IPS-20b (cell line): ENCODE data around the gene CNTN5.

ENCODE experiments used
- H3K27ac ChIP-seq: one replicate; pipeline ENCODE4 v1.5.1; 2013; ENCODE audit warnings: low read length
- H3K27me3 ChIP-seq: 2 replicates; pipeline ENCODE4 v1.6.1; 2013; ENCODE audit warnings: mild to moderate bottlenecking, low read length, inconsistent platforms; ENCODE audit not compliant: insufficient read depth
- H3K36me3 ChIP-seq: 2 replicates; pipeline ENCODE4 v1.6.1; 2013; ENCODE audit warnings: low read depth, mild to moderate bottlenecking, inconsistent platforms, low read length, moderate library complexity; ENCODE audit not compliant: insufficient read depth
- H3K4me1 ChIP-seq: 2 replicates; pipeline ENCODE4 v1.6.1; 2013; ENCODE audit warnings: mild to moderate bottlenecking, control low read depth, inconsistent platforms, low read length, moderate library complexity; ENCODE audit not compliant: insufficient read depth
- H3K4me3 ChIP-seq: 2 replicates; pipeline ENCODE4 v1.5.1; 2013; ENCODE audit warnings: mild to moderate bottlenecking, low read length, inconsistent platforms
- H3K9ac ChIP-seq: 2 replicates; pipeline ENCODE4 v1.6.1; 2013; ENCODE audit warnings: low read depth, mild to moderate bottlenecking, inconsistent platforms, low read length, moderate library complexity
- H3K9me3 ChIP-seq: 2 replicates; pipeline ENCODE4 v1.6.1; 2013; ENCODE audit warnings: mild to moderate bottlenecking, low read depth, low read length, inconsistent platforms; ENCODE audit not compliant: insufficient read depth

CNTN5 gene

DNA sequence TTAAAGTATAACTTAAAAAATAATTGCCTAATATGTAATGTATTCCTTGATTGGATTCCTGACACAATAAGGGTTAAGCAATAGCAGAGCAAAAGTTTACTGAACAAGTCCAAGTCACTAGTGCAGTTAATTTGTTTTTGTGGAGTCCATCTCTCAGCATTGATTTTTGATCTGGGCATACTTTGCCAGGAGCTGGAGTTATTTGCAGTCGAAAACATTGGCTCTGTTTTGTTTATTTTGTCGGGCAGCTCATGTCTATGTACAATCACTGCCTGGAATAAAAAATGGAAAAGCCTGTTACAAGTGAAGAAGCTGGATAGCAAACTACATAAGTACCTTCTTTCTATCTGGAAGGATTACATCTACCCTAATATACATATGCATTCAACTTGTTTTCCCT lies 625.2 kb downstream of the CNTN5 start:
- H3K9me3 ChIP-seq: no peaks in the 10 kb centered on the region
- H3K9ac ChIP-seq: no peak overlapping the region
- no peaks in the 10 kb centered on the region for H3K36me3 ChIP-seq
- H3K27ac ChIP-seq: no peak overlapping the region
- H3K4me1 ChIP-seq: no peaks in the 10 kb centered on the region
- no peaks in the 10 kb centered on the region for H3K27me3 ChIP-seq
- no peak overlapping the region for H3K4me3 ChIP-seq

DNA sequence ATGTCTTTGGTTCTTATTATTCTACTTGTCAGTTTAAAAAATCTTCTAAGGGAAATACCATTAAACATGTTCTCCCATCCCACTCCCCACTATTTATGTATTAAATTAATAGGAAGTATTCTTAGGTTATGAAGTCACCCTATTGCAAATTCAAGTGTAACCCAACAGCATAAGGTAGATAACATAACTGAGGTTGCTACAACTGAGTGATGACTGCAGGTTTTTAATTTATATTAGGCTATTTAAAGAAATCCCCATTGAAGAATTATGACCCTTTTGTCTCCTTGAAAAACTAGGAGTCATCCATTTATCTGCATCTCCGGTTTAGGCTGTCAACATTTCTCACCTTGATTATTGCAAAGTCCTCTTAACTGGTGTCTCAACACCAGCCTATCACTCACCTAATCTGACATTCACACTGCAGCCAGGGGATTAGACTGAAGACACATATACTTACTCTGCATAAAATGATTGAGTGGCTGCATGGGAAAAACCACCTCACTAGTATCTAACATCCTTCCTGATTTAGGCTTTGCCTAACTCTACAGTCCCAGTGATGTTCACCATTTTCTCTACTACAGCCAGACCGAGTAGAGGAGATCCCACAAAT lies 649.4 kb downstream of the CNTN5 start:
- Histone ChIP-seq H3K4me3 (no peak overlapping the region), H3K9me3 (no peaks in the 10 kb centered on the region), H3K27ac (no peak overlapping the region), H3K4me1 (no peaks in the 10 kb centered on the region), H3K9ac (no peak overlapping the region), H3K36me3 (no peaks in the 10 kb centered on the region), H3K27me3 (no peaks in the 10 kb centered on the region)

GRCh38 chr11:99671808-99672409 lies 651.2 kb downstream of the CNTN5 start:
- no peak overlapping the region for H3K9ac ChIP-seq
- H3K36me3 ChIP-seq: no peaks in the 10 kb centered on the region
- no peaks in the 10 kb centered on the region for H3K9me3 ChIP-seq
- no peaks in the 10 kb centered on the region for H3K27me3 ChIP-seq
- H3K4me1 ChIP-seq: no peaks in the 10 kb centered on the region
- H3K27ac ChIP-seq: no peak overlapping the region
- H3K4me3 ChIP-seq: no peak overlapping the region

DNA sequence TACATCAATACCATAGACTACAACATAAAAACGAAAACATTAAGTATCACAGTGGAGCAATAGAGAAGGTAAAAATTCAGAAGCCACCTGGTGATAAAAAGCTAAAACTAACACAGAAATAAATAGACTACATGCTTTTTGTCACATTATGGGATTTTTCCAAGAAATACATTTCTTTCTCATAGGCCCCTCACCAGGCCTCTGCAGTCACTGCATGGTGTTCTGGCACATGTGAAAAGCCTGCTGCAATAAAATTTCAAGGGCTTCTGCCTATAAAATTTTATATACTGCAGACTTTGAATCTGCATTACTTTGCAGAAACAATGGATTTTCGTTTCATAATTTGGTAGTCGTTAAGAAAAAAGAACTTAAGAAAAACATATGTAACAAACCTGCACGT lies 655.5 kb downstream of the CNTN5 start:
- no peak overlapping the region for H3K27ac ChIP-seq
- H3K4me3 ChIP-seq: no peak overlapping the region
- no peaks in the 10 kb centered on the region for H3K4me1 ChIP-seq
- no peak overlapping the region for H3K9ac ChIP-seq
- H3K36me3 ChIP-seq: no peaks in the 10 kb centered on the region
- no peaks in the 10 kb centered on the region for H3K9me3 ChIP-seq
- no peaks in the 10 kb centered on the region for H3K27me3 ChIP-seq

DNA sequence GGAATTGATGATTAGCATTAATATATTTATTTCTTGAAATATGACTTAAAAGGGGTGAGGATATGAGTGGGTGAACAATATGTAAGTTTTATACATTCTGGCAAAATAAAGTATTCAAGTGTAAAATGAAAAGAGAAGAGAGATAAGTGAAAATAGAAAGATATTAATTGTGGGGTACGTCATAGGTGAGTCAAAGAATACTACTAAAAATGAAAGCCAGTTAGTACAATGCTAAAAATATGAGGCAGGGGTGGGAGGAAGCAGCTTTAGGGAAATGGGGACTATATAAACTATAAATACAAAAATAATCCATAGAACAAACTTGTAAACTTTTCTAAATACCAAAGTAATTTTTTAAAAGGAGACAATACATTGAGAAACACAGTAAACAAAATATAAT lies 661.4 kb downstream of the CNTN5 start:
- Histone ChIP-seq H3K27ac (no peak overlapping the region), H3K36me3 (no peaks in the 10 kb centered on the region), H3K9me3 (no peaks in the 10 kb centered on the region), H3K4me3 (no peak overlapping the region), H3K27me3 (no peaks in the 10 kb centered on the region), H3K4me1 (no peaks in the 10 kb centered on the region), H3K9ac (no peak overlapping the region)

- no peaks in the 10 kb centered on the region for H3K27me3 ChIP-seq
- H3K4me1 ChIP-seq: no peaks in the 10 kb centered on the region
- no peak overlapping the region for H3K27ac ChIP-seq
- H3K4me3 ChIP-seq: no peak overlapping the region
- no peaks in the 10 kb centered on the region for H3K36me3 ChIP-seq
- H3K9ac ChIP-seq: no peak overlapping the region
- H3K9me3 ChIP-seq: no peaks in the 10 kb centered on the region
Observed at GRCh38 chr11:99682646-99683045, 661.9 kb downstream of the CNTN5 start.

DNA sequence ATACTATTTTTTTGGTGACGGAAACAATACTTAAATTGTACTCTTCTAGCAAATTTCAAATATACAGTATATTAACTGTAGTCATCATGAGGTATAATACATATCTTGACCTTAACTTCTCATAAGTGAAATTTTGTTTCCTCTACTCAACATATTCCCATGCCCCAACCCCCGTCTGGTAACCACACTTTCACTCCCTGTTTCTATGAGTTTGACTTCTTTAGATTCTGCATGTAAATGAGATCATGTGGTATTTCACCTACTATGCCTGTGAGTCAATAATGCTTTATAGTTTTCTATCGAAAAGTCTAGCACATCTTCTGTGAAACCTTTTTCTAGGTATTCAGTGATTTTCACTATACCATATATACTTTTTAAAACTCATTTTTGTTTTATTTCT lies 663.2 kb downstream of the CNTN5 start:
- H3K27ac ChIP-seq: no peak overlapping the region
- no peaks in the 10 kb centered on the region for H3K36me3 ChIP-seq
- H3K4me3 ChIP-seq: no peak overlapping the region
- no peaks in the 10 kb centered on the region for H3K27me3 ChIP-seq
- H3K9me3 ChIP-seq: no peaks in the 10 kb centered on the region
- no peak overlapping the region for H3K9ac ChIP-seq
- no peaks in the 10 kb centered on the region for H3K4me1 ChIP-seq

DNA sequence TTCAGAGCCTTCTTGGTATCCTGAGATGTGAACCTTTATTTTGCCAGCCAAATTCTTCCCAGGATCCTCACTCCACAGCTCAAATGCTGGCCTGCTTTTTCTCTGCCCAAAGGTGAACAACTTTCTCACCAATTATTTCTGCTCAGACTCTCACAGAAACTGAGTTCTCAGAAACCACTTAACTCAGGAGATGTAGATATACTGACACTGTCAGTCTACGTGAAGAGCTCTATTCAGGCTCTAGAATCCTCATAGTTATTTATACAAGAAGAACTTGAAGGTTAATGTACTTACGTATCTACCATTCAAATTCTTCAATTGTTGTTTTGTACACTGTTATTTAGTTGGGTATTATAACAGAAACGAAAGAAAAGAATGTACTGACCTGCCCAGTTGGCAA lies 666.1 kb downstream of the CNTN5 start:
- H3K36me3 ChIP-seq: no peaks in the 10 kb centered on the region
- H3K4me1 ChIP-seq: no peaks in the 10 kb centered on the region
- no peak overlapping the region for H3K27ac ChIP-seq
- no peaks in the 10 kb centered on the region for H3K9me3 ChIP-seq
- H3K4me3 ChIP-seq: no peak overlapping the region
- no peak overlapping the region for H3K9ac ChIP-seq
- no peaks in the 10 kb centered on the region for H3K27me3 ChIP-seq

DNA sequence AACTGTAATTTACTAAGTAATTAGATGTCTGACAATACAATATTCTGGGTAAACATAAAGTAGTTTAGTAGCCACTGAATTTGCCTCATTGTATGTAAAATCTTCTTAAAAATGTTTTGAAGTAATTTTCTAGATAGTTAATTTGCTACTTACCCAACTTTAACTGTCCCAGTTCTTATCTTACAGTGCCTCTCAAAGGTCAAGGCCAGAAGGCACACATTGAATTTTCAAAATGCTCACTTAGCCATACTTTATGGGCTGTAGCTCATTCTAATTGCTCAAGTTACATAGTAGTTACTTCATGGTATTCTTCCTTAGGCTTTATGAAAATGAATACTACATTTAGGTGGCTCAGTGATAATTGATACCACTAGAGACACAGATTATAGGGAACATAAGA lies 666.6 kb downstream of the CNTN5 start:
- no peaks in the 10 kb centered on the region for H3K27me3 ChIP-seq

GRCh38 chr11:99693941-99694492 lies 673.3 kb downstream of the CNTN5 start:
- H3K27ac ChIP-seq: no peak overlapping the region
- no peaks in the 10 kb centered on the region for H3K4me1 ChIP-seq
- H3K9ac ChIP-seq: no peak overlapping the region
- H3K4me3 ChIP-seq: no peak overlapping the region
- H3K9me3 ChIP-seq: no peaks in the 10 kb centered on the region
- no peaks in the 10 kb centered on the region for H3K27me3 ChIP-seq
- no peaks in the 10 kb centered on the region for H3K36me3 ChIP-seq

More for the DNA sequence above, 666.6 kb downstream of the CNTN5 start:
- no peak overlapping the region for H3K27ac ChIP-seq
- no peaks in the 10 kb centered on the region for H3K9me3 ChIP-seq
- H3K36me3 ChIP-seq: no peaks in the 10 kb centered on the region
- no peaks in the 10 kb centered on the region for H3K4me1 ChIP-seq
- H3K4me3 ChIP-seq: no peak overlapping the region
- H3K9ac ChIP-seq: no peak overlapping the region

GRCh38 chr11:99695106-99695505 lies 674.4 kb downstream of the CNTN5 start:
- no peaks in the 10 kb centered on the region for H3K36me3 ChIP-seq

GRCh38 chr11:99706848-99707247 lies 686.1 kb downstream of the CNTN5 start:
- Histone ChIP-seq H3K27ac (no peak overlapping the region), H3K9me3 (no peaks in the 10 kb centered on the region), H3K4me3 (no peak overlapping the region), H3K9ac (no peak overlapping the region), H3K36me3 (no peaks in the 10 kb centered on the region), H3K4me1 (peaks cover 6% of the 10 kb centered on the region; the same call in 1 of the 2 replicates), H3K27me3 (no peaks in the 10 kb centered on the region)

More at GRCh38 chr11:99695106-99695505, 674.4 kb downstream of the CNTN5 start:
- Histone ChIP-seq H3K27me3 (no peaks in the 10 kb centered on the region), H3K9me3 (no peaks in the 10 kb centered on the region), H3K4me3 (no peak overlapping the region), H3K27ac (no peak overlapping the region), H3K4me1 (no peaks in the 10 kb centered on the region), H3K9ac (no peak overlapping the region)
